GM21723 (cell line): ENCODE results near the gene AANAT.

Experiments used
- ATAC-seq: cut with Tn5 transposase; IDR thresholded peaks from one replicate; pipeline ENCODE4 v1.9.1; 2021; ENCODE audit warnings: mild to moderate bottlenecking, moderate library complexity; ENCODE audit not compliant: unreplicated experiment

AANAT gene

GRCh38 chr17:76467809-76468633 lies 618 bp downstream of the AANAT start:
- no peak for ATAC-seq

- ATAC-seq, result no peak
Observed at GRCh38 chr17:76468634-76469010, 1.2 kb downstream of the AANAT start.

- no peak for ATAC-seq
Observed at GRCh38 chr17:76469076-76469990, 1.9 kb downstream of the AANAT start.

- no peak for ATAC-seq
Observed at GRCh38 chr17:76469991-76470739, 2.8 kb downstream of the AANAT start.

- ATAC-seq, result no peak
Observed at GRCh38 chr17:76471498-76472257, 4.3 kb downstream of the AANAT start.

- no peak for ATAC-seq
Observed at GRCh38 chr17:76472258-76472645, 4.8 kb downstream of the AANAT start.

- no peak for ATAC-seq
Observed at GRCh38 chr17:76472726-76473125, 5.3 kb downstream of the AANAT start.

GRCh38 chr17:76473541-76473985 lies 6.2 kb downstream of the AANAT start:
- ATAC-seq, result no peak

- ATAC-seq, result no peak
Observed at GRCh38 chr17:76474238-76474637, 6.8 kb downstream of the AANAT start.

GRCh38 chr17:76474894-76475293 lies 7.5 kb downstream of the AANAT start:
- ATAC-seq, result no peak

- no peak for ATAC-seq
Observed at GRCh38 chr17:76475302-76475701, 7.9 kb downstream of the AANAT start.

- no peak for ATAC-seq
Observed at GRCh38 chr17:76476736-76477135, 9.3 kb downstream of the AANAT start.

GRCh38 chr17:76477576-76477975 lies 10.2 kb downstream of the AANAT start:
- no peak for ATAC-seq

GRCh38 chr17:76478097-76478496 lies 10.7 kb downstream of the AANAT start:
- no peak for ATAC-seq

GRCh38 chr17:76478730-76479514 lies 11.5 kb downstream of the AANAT start:
- ATAC-seq, result no peak

- no peak for ATAC-seq
Observed at GRCh38 chr17:76479515-76480060, 12.2 kb downstream of the AANAT start.

- ATAC-seq, result peak; percentile 20
Observed at GRCh38 chr17:76480632-76481031, 13.2 kb downstream of the AANAT start.

- ATAC-seq, result peak; percentile 64
Observed at GRCh38 chr17:76481071-76481655, 13.8 kb downstream of the AANAT start.

GRCh38 chr17:76484228-76484725 lies 16.9 kb downstream of the AANAT start:
- no peak for ATAC-seq
